HG02943 (cell line): ENCODE data around the gene TFF1.

Experiments used
- ATAC-seq: cut with Tn5 transposase; IDR thresholded peaks from one replicate; pipeline ENCODE4 v1.9.1; 2021; ENCODE audit warnings: mild to moderate bottlenecking, low read depth, moderate library complexity; ENCODE audit not compliant: unreplicated experiment

The TFF1 gene

DNA sequence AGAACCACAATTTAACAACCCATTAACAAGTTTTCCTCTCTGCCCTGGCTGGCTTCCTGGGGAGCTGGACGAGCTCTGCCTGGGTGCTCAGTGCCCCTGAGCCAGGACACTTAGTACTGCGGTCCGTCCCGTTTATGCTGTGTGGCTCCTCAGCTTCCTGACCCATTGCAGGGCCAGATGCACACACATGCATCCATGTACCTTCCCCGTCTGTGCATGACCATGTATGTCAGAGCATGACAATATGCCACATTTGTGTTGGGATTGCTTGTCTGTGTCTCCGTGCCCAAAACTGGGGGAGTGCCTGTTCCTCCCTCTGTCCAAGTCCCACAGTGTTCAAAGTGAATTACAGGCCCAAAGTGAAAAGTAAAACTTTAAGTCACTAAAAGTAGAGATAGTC lies 41.4 kb downstream of the TFF1 start:
- ATAC-seq, result no peak

DNA sequence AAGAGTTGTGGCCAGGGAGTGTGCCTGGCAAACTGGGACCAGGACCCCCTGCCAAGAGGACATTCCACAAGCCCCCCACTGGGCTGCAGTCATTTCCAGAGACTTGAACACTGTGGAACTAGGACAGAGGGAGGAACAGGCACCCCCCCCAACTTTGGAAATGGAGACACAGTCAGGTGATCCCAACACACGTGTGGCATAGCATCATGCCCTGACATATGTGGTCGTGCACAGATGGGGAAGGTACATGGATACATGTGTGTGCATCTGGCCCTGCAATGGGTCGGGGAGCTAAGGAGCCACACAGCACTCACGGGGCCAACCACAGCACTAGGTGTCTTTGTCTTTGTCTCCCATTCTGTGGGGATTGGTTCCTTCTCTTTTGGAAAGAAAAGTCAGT lies 44.5 kb downstream of the TFF1 start:
- no peak for ATAC-seq

DNA sequence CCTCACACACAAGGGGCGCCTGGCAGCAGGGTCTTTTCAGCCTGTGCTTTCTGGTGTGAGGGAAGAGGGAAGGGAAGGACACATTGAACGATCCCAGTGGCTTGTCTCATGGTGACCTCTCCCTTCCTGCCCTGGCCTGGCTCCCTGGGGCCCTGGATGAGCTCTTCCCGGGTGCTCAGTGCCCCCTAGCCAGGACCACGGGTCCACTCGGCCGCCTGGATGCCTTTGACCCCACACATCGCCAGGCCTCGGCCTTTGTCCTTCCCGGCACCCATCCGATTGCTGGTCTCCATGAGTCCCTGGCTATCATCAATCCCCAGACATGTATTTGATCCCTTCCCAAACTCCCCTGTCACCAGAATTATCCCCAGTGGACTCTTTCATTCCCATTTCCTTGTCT lies 45.1 kb downstream of the TFF1 start:
- no peak for ATAC-seq

DNA sequence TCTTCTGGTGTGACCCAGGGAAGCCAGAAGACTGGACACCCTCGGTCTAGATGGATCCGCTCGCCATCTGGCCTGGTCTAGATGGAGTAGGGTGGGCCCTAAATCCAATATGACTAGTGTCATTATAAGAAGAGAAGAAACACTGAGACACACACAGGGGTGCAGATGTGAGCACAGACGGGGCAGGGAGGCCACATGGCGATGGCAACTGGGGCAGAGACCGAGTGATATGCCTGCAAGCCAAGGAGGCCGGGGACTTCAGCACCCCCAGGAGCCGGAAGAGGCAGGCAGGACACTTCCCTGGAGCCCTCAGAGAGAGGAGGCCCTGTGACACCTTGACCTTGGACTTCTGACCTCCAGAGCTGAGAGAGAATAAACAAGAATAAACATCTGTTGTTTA lies 45.5 kb downstream of the TFF1 start:
- no peak for ATAC-seq

DNA sequence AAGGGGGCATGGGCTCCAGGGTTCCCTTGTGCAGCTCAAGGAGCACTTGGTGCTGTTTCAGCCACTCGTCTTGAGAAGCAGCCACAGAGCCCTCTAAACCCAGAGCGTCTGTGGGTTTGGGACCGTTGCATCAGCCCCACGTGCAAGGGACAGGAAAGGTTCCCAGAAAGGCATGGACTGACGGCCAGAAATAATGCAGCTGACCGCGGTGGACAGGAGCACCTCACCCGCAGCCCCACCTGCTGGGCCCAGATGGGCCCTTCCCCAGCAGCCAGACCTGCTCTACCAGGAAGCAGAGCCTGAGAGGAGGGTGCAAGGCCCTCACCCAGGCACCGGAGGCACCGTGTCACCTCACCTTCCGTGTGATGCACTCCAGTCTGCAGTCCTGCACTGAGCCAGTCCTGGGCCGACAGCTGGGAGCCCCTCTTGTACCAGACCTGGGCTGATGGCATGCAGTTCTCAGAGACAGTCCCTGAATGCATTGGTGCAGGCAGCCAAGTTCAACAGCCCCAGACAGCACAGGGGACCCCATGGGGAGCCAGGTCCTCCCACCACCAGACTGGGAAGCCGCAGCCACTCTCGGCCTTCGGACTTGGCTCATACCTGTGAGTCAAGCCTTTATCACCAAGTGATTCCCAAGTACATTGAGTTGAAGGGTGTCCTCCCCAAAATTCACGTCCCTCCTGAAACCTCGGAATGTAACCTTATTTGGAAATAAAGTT lies 46.3 kb downstream of the TFF1 start:
- no peak for ATAC-seq

DNA sequence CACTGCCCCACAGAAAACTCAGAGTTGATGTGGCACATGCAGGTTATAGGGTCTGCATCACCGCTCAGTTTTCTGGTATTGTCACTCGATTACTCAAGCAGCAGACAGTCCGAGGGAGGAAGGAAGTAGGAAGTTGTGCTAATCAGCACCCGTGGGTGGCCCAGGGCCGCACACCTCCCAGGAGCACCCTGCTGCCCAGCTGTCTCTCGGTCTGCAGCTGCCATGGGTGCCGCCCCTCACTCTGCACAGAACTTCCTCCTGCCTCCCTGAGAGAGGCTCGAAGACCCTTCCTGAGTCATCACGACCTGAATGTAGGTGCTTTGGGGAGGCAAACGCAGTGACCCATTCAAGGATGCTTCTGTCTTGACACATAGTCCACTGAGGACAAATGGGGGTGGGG lies 47.0 kb downstream of the TFF1 start:
- no peak for ATAC-seq

DNA sequence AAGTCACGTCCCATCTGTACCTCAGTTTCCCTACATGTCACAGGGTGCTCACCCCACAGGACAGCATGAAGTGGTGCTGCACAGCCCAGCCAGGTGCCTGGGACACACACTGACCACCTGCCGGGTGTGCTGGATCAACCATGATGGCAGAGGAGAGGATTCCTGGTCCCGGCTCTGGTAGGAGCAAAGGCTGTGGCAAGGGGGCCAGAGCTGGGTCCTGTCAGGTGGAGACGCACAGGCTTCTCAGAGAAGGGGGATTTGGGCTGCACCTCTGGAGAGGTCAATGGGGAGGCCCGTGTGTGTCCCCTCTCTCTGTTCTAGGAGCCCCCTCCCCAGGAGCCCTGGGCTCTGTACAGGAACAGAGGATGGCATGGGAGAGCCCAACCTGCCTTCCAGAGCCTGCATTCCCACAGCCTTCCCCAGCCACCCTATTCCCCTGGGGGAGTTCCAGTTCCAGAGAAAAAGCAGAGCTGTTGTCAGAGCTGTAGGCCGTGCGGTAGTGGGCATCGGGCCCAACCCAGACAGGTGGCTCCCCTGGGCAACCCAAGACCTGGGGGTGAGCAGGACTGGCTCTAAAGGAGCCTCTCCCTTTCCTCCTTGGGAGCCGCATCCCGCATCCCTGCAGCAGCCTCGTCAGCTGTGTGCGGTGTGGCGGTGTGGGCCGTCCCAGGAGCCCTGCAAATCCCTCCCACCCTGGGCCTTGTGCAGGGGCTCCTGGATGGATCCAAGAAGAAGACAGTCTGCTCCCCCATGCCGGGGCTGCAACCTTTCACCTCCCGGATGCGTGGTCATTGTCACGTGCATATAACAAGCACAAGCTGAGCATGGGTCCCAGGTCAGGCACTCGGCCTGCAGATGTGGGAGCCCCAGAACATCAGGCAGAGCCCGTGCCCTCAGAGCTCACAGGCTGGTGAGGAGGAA lies 48.2 kb downstream of the TFF1 start:
- no peak for ATAC-seq

DNA sequence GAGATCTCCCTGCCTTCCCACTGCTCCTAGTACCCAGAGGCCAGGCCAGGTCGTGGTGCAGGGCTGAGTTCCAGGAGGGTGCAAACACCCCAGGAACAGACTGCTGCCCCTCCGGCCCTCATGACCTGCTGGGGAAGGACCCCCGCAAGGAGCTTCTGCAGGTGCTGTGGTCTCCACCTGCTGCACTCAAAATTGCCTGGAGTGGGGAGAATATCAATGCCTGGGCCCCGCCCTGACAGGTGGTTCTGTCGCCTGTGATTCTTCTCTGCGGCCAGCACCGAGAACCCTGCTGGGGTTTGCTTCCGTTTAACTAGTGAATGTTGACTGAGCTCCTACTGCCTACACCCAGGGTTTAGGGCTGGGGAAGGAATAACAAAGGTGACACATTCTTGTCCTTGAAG lies 49.0 kb downstream of the TFF1 start:
- ATAC-seq, result no peak

DNA sequence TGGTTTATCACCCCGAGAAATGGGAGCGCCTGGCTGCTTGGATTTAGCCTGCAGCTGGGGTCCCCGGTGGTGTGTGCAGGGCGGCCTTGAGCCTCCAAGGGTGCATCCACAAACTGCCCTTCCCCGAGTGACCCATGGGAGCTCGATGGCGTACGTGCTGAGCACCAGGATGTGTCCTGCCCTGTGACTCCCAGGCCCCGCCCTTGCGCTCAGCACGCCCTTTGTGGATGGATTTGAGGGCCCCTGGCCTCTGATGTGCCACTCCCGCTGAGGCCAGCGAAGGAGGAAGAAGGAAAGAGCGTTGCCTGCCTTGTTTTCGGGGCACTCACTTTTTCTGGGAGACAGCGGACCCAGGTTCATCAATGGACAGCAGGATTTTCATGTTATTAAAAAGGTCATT lies 49.4 kb downstream of the TFF1 start:
- no peak for ATAC-seq

DNA sequence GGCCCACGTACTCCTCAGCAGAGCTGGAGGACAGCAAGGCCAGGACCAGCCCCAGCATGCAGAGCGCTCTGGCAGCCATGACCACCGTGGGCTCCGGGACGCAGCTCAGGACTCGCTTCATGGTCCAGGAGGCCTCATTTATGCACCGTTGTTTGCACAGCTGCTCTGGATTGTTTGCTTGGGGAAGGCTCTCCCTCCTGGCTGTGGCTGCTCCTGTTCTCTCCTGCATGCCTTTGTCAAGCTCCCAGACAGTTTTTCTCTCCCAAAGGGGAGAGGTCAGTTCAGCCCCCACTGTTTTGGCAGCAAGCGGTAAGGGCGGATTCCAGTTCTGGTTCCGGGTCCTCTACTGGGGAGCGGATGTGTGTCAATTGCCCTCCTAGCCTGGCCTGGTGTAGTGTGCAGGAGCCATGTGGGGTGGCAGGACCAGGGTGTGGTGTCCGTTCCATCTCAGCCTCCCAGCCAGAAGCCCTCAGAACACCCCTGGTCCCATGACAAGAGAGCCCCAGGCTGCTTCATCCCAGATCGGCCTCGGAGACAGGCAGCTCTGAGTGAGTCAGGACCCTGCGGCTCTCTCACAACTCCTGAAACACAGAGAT lies 50.9 kb downstream of the TFF1 start, which contains the start of gene TFF3:
Gene TFF3 (minus strand): TSS at position 114 of the 596 bp plus-strand sequence. CDS start 35 bp downstream, at position 79.
- ATAC-seq, result no peak

DNA sequence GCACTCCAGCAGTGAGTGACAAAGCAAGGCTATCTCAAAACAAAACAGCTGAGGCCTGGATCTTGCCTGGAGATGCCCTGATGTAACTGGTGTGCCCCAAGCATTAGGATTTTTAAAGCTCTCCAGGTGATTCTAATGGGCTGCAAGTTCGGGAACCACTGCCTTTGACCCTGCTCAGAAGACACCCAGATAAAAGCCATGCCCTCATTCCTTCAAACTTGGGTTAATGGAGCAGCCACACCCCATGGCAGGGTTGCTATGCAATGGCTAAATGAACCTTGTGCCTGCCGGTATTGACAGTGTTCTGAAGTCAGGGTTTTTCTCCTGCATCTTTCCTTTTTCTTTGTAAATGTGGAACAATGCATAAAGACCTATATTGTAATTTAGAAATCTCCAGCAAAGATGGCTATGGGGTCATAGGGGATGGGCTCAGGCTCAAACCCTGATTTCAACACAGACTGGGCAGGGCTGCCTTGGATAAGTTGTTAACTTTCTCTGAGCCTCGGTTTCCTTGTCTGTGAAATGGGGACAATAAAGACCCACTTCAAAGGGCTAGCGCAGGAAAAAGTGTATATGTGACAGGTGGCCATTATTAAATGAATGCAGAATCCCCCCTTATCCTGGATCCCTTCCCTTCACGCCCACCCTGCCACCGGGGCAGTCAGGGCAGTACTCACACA lies 51.6 kb downstream of the TFF1 start:
- no peak for ATAC-seq

DNA sequence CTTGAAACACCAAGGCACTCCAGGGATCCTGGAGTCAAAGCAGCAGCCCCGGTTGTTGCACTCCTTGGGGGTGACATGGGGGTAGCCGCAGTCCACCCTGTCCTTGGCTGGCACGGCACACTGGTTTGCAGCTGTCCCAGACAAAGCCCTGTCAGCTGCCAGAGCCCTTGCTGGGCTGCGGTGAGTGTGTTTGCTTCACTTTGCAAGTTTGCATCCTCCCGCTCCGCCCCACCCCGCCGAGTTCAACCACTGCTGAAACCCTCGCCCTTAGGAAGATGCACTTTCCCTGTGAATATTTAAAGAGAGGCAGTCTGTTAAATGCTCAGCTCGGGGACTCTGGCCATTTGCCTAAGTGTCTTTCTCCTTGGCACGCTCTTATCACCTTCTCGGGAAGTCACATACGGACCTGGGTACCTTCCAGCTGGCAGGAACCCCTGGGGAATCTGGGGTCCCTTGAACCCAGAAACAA lies 52.8 kb downstream of the TFF1 start:
- ATAC-seq, result no peak

DNA sequence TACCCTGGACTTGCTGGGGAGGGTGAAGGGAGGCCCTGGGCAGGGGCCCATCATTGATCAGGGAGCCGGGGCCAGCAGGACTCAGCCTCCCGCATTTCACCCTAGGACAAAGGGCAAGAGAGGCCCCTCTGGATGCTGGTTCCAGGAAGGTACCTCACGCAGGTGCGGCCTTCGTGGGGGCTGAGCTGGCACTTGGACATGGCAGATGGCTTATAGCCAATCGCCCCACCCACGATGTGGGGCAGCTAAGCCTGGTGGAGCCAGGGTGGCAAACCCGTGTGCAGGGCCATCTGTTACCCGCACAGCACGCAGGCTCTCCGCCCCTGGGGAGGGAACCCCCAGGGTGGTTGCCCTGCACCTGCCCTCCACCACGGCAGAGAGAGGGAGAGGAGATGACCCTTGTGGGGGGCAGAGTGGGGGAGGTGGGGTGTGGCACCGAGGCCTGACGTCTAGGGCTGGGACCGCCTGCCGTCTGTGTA lies 53.7 kb downstream of the TFF1 start:
- ATAC-seq, result no peak
